Stimulated activated CD4-positive, alpha-beta T cell treated with anti-CD3 and anti-CD28 coated beads, TNF-alpha, amount 100 ng/mL, for 1 hour (primary cell): ENCODE results near the gene UBE2E3.
"Not testable (repeated sequence)": the region's sequence is repeated elsewhere in the genome, so short reads cannot be mapped to it uniquely, and the experiment has no call there.

Source experiments
- DNase-seq, 3 donors: peaks; one replicate each; pipeline ENCODE4 v3.0.0-alpha.2; 2020; ENCODE audit warnings: low read depth in 3 of 3, low spot score in 1 of 3

UBE2E3 gene

DNA sequence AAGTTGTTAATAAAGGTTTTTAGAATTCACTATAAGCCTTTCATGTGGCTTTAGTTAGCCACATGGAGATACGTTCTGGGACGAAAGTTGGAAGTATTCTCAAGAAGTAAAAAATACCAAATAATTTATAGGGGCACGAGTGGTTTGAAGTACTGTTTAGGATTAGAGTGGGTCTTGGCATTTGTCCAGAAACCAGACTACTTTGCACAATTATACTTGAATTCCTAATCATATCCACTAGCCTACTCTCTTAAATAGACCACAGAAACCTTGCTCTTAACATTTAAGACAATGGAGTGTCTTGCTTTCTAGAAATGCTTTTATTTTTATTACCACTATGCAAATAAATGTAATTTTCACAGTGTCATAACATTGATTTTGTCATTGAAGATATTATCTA lies 44.6 kb downstream of the UBE2E3 start:
- no peak for DNase-seq

DNA sequence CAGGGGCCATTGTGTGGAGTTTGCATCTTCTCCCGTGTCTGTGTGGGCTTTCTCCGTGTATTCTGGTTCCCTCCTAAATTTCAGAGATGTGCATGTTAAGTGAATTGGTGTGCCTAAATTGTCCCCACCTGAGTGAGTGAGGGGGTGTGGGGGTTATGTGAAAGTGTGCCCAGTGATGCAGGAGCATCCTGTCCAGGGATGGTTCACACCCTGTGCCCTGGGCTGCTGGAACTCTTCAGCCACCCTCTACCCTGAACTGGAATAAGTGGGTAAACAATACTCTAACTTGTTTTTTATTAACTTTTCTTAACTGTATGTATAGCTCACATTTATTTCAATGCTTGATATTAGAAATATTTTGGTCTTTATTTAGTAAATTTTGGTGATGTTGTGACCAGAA lies 56.0 kb downstream of the UBE2E3 start:
- no peak for DNase-seq

DNA sequence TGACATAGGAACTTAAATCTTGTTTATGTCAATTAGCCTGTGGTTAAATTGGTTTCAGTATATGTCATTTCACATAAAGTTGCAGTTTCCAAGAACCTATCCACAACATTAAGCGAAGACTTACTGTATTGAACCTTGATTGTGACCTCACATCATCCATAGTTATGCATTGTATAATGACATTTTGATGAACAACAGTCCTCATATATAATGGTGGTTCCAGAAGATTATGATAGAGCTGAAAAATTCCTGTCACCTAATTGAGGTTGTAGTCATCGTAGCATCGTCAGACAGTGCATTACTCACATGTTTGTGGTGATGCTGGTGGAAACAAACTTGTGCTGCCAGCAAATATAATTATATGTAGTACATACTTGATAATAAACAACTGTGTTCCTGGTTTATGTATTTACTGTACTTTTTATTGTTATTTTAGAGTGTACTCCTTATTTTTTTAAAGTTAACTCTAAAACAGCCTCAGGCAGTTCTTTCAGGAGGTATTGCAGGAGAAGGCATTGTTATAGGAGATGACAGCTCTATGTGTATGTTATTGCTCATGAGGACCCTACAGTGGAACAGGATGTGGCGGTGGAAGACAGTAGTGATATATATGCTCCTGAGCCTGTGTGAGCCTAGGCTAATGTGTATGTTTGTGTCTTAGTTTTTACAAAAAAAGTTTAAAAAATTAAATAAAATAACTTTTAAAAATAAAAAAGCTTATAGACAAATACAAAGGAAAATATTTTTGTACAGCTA lies 56.6 kb downstream of the UBE2E3 start:
- DNase-seq = no peak

DNA sequence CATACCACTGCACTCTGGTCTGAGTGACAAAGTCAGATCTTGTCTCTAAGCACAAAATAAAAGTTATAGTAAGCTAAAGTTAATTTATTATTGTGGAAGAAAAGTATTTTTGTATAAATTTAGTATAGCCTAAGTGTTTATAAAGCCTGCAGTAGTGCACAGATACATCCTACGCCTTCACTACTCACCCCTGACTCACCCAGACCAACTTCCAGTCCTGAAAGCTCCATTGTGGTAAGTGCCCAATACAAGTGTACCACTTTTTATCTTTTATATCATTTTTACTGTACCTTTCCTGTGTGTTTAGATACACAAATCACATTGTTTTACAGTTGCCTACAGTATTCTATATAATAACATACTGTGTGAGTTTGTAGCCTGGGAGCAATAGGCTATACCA lies 57.5 kb downstream of the UBE2E3 start:
- no peak for DNase-seq

DNA sequence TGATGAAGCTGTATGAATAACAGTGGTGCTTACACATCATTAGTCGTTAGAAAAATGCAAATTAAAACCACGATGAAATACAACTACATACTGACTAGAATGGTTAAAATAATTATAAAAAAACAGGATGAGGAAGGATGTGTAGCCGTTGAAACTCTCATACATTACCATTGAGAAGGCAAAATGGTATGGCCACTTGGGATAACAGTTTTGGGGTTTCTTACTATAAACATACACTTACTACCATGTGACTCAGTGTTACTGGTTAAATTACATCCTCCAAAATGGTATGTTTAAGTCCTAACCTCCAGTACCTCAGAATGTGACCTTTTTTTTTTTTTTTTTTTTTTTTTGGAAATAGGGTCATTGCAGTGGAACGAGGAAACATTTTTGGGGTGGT lies 58.4 kb downstream of the UBE2E3 start:
- DNase-seq = no peak

DNA sequence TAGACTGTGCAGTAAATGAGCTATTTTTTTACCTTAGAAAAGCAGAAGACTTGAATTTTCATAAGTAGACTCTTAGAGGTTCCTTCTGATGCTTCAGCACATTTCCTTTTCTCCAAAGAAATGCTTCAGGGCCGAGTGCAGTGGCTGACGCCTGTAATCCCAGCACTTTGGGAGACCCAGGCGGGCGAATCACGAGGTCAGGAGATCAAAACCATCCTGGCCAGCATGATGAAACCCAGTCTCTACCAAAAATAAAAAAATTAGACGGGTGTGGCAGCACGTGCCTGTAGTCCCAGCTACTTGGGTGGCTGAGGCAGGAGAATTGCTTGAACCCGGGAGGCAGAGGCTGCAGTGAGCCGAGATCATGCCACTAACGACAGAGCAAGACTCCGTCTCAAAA lies 60.4 kb downstream of the UBE2E3 start:
- not testable (repeated sequence) for DNase-seq

DNA sequence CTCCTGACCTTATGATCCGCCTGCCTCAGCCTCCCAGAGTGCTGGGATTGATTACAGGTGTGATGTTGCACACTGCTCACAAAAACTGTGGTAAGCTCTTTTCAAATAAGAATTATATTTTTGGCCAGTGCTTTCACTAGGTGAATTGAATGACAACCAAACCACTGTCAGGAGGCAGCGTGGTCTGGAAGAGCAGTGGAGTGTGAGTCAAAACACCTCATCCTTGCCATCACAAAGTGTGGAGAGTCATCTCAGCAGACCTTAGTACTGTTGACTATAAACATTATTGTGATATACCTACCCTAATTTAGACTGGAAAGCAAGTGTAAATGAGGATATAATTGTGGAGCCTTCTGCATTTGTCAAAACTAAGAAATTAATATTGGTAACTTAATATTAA lies 61.3 kb downstream of the UBE2E3 start:
- no peak for DNase-seq

DNA sequence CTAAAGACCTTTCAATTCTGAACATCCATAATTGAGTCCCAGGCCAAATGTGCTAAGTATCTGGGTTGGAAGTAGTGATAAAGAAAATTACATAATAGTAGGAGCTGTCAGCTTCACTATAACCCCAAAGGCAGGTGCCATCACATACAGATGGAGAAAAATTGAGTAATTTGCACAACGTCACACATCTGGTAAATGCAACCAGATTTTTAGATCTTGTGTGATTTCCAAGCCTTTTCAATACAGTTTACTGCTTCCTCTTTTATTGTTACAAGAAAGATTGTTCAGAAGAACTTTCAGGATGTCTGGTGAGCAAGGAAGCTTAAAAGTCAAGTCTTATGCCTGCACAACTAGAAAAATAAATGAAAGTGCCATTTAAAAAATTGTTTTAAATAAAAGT lies 62.3 kb downstream of the UBE2E3 start:
- no peak for DNase-seq

DNA sequence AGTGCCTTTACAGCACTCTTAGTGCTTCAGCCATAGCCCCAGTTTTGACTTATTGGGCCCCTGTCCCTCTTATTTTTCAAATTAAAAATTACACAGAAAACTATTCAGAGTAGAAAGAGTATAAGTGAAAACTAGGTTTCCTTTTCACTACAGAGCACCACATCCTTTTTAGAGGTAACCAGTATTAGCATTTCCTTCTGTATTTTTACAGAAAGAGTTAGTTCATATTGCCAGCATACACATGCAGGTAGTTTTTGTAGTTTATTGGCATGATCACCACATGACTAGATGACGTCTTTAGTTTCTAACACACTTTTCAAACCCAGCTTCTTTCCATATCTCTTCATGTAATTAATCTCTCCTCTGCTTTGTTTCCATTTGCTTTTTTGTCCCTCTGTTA lies 66.4 kb downstream of the UBE2E3 start:
- DNase-seq = no peak

DNA sequence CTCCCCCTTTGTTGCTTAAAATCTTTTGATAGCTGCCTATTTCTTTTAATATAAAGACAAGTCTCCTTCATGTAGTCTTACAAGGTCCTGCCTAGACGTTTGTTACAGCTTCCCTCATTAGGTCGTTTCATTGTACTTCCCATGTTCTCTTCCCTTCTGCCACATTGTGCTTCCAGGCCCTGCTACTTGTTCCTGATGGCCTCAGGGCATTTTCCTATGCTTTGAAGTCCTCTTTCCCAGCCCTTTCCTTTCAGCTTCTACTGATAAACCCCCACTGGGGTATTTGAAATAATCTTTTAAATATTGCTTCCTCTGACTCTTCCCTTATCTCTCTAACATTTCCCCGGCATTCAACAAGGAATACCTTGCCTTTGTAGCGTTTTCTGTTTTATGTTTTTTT lies 67.4 kb downstream of the UBE2E3 start:
- no peak for DNase-seq

DNA sequence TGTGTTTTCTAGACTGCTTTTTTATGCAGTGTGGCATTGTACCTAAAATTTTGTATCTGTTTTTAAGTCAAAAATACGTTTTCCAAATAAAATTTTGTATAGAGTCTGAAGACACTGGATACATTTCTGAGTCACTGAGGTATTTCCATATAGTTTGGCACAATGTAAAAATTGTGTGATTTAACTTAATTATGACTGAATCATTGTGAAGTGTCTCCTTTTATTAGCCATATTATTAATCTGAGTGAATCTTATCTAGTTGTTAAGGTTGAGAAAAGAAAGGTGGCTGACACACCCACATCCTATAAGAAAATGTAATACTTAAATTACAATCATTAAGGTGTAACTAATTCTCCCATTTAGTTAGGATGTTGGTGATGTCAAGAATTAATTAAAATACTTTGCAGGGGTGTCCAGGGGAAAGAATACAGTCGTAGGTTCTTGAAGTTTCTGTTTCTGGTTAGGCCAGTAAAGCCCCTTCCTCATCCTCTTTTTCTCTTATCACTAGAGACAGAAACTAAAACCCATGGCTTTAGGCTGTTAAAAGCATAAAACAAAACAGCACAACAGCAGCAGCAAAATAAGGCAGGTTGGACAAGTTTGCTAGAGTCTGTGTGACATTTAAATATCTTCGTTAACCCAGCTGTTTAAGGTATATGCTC lies 71.6 kb downstream of the UBE2E3 start:
- DNase-seq = no peak

DNA sequence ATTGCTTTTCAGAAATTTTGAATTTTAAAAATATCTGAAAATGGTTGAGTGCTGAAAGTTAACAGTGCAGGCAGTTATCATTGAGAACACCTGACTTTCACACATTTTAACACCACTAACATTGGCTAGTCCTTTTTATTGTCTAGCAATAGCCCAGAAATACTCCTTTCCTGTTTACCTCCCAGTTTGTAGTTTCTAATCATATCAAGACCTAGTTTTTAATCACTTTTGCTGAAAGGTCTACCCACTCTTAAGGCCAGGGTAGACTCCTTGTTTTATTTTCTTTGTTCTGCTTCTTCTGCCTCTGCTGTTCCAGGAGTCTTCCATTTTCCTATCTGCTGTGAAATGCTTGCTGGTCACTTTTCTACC lies 72.1 kb downstream of the UBE2E3 start:
- DNase-seq = no peak

DNA sequence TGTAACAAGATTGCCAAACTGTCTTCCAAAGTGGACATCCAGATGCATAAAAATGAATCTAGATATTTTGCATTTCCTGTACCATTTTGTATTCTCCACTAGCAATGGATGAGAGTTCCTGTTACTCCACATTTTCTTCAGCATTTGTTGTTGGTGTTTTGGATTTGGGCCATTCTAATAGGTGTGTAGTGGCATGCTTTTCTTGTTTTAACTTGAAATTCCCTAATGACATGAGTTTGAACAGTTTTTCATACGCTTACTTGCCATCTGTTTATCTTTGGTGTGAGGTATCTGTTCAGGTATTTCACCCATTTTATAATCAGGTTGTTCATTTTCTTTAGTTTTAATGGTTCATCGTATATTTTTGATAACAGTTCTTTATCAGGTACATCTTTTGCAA lies 73.9 kb downstream of the UBE2E3 start:
- DNase-seq = no peak

DNA sequence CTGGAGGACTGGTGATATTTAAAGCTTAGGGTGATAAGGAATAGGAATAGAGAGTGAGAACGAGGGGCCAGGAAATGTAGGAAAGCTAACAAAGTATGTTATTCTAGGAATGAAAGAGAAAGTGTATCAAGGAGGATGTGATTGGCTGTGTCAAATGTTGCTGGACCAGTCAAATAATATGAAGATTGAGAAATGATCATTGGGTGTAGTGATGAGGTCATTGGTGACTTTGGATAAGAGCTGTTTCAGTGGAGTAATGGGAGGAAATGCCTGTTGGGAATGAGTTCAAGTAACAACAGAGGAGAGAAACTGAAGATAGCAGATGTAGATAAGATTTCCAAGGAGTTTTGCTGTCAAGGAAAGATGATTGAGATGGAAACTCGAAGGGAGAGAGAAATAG lies 74.4 kb downstream of the UBE2E3 start:
- no peak for DNase-seq

DNA sequence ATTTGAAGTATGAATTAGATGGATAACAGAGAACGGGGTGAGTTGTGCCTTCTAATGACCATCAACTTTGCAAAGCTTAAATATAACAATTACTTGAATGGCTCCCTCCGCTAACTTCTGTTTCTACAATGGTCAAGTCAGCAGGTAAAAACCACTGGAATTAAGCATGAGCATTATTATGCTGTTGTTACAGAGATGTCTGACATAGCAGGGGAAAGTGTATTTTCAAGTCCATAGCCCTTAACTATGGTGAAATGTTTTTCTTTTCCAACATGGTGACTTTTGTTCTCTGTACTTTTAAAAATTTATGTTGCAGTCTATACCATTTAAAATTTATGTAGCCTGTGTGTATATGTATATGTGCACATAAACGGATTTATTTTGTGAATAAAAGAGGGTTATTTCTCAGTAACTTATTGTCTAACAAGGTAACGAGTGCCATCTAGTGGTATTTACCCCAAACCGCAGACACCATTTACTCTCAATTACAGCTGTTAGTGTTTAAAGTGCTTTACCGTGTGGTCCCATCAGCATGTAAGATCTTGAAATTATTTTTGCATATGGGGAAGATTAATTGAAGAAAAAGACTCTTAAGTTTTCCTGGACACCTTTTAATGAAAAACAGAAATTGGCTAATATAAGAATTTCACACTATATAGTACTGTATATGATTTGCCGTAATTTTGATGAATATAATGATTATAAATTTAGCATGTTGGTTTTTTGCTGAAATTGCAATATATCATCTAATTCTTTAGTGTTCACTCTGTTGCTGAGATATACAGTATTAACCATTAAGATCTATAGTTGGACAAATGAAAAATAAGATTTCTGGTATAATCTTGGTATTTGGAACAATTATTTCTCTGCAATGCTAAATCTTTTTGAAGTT lies 78.2 kb downstream of the UBE2E3 start:
- DNase-seq = no peak

DNA sequence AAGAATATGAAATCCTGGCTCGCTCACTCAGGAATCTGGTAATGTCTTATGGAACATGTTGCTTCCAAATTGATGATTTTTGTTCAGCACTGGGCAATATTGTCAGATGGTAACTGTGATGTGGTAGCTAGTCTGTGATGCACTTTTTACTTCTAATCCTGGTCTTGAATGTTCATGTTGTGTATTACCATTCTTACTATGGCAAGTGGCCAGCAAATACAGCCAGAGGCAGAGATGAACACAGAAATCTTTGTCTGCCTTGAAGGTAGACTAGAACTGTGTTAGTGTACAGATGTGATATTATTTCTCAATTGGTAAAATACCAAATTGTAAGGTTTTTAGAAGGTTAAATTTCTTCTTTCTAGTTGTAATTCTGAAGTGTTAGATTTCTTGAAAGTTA lies 83.3 kb downstream of the UBE2E3 start:
- DNase-seq = no peak

DNA sequence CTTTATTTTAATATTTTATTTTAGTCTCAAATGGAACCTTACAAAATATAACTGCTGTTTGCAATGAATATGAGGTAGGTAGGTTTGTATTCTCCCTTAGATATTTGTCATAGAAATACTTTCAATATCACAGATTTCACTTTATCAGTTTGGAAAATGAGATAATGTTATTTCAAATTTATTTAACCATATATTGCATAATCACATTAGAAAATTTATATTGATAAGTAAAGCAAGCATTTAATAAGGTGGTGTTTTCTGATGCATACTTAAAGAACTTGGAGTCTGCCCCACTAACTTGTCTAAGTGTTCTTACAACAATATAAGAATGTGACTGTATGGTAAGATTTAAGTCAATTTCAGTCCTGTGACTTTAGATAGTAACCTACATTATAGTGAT lies 85.1 kb downstream of the UBE2E3 start:
- DNase-seq = no peak

DNA sequence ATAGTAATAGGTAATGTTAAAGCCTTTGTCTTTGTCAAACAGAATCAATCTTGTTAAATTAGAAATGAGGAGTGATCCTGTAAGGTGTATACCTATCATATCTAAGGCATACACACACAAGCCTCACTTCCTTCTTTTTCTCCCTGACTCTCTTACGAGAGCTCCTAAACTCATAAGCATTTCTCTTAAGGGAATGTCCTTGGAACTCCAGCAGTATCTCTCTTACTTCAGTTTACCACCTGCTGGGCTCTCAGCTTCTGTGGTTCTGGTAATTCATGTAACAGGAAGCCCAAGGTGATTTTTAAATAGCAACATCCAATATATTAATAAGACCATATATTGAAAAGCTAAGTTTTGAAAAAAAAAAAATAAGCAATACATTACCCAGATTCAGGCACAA lies 85.9 kb downstream of the UBE2E3 start:
- no peak for DNase-seq

DNA sequence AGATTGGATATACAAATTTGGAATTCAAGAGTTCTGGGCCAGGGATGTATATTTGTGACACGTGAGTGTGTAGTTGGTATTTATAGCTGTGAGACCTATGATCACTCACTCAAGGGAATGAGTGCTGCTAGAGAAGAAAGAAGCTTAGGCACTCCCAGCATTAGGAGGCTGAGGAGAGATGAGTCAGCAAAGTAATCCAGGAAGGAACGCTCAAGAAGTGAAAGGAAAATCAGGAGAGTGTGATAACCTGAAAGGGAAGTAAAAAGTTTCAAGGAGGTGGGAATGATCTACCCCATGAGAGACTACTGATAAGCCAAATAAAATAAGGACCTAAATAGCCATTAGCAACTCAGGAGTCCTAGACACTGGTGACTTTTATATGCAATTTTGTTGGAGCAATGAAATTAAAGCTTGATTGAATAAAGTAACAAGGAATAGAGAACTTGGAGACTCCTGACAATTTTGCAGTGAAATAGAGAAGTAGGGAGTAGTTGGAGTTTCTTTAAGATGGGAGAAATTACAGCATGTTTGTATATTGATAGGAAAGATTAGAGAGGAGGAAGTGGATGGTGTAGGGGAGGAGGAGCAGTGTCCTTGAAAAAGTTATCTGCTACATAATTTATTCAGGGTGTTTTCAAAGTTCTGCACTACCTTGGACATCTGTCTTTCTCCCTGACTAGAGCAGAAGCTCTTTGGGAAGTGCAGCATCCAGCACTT lies 89.9 kb downstream of the UBE2E3 start:
- no peak for DNase-seq

DNA sequence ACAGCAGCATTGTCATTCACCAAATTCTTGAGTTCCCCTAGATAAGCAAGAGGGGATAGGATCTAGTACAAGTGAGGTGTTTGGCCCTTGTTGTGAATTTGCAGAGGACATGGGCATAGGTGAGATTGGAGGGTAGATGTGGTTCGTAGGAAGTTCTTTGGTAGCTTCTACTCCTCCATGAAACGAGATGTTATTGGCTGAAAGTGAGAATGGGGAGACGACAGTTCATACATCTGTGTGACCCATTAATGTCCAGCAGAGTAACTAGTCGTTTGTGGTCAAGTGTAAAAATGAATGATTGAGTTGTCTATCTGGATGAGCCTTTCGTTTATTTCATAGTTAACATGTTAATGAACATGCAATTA lies 90.4 kb downstream of the UBE2E3 start:
- DNase-seq = no peak

DNA sequence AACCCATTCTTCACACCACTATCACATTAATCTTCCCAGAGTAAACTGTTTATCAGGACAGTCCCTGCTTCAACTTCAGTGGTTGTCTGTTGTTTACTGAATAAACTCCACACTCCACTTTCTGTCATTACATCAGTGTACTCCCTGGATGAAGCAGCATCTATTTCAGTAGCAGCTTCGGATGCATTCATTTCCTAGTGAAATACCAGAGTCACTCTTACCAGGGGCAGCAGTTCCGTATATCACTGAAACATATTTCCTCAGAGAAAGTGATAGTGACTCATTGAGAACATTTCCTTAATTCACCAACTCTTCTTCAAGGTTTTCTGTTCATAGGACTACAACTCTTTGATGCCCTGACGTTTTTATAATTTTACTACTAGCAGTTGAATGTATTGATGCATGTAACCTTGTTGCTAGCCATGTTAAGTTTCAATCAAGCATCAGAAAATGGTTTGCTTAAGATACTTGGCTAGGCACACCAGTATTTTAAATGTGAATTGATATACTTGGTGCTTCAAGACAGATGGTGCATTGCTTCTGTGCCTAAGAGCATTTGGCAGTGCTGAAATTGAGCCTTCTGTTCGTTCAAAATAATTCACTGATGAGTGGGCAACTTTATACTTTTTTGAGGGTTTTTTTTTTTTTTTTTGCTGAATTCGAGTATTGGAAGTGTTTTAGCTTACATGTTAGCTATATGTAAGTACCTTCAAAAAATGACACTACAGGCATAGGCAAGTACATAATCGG lies 92.3 kb downstream of the UBE2E3 start:
- DNase-seq = no peak
